ENCODE data around the gene CYP21A2. TPM values are rescaled to one million over a fixed set of nuclear protein-coding genes. Genes with fewer than 3 reads are reported as not detected.

The CYP21A2 gene
- polyA plus RNA-seq, 3 donors = 0.55 to 1.3 (median 0.58) TPM

DNA sequence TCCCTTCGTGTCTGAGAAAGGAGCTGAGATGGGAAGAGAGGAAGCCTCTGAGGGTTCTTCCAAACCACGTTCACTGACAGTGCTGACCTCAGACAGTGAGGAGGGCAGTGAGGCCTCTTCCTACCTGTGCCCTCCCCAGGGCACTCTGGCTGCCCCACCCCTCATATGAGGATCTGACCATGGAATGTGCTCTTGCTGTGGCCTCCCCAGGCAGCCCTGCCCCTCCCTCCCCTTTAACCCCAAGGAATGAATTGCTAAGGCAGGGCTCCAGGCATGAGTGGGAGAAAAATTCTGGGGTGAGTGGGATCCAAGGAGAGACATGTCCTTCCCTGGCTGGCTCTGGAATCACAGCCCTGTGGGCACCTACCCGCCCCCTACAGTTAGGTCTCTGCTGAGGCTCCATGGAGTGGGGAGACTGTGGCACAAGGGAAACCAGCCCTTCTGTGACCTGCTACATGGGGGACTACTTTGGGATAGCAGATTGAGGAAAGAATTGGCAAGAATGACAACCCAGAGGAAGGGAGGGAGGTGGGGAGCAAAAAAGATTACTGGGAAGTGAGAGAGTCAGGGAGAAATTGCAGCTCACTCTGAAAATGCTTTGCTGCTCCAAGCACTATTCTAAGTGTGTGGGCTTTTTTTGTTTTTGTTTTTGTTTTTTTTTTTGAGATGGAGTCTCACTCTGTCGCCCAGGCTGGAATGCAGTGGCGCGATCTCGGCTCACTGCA is 41.5 kb downstream of the CYP21A2 start:
- no peak for DNase-seq (ENCODE audit: low read depth in 3 of 3, low spot score in 2 of 3)

DNA sequence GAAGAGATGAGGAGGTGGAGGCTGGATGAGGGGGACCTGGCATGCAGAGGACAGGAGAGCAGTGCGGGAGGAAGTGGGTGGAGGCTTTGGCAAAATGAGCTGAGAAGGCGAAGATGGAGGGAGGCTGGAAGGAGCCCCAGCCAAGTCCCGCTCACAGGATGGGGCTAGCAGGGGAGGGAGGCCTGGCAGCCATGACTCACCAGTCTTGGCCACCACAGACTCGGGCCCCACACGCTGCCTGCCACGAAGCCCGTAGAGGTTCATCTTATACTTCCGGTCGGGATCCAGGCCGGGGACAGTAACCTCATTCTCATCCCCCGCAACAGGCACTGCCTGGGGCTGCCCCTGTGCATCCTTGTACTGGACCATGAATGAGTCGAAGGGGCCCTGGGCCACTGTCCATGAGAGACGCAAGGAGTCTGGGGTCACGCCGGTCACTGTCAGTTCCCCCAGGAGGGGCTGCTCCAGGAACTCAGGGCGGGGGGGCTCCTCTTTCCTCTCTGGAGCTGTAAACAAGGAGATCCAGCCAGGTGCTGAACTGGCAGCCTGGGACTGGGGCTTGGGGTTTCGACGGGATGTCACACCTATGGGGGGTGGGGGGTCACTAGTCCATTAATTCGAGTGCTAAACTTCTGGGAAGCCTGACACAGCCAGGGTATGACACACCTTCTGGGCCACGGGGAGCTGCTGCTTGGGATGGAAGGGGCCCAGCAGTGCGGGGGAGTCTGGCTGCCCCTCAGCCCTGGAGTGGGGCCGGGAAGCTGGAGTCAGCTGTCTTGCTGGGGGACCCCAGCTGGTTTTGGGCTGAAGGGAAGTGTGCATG is 43.2 kb downstream of the CYP21A2 start:
- DNase-seq (ENCODE audit: low read depth in 3 of 3, low spot score in 2 of 3) = no peak

DNA sequence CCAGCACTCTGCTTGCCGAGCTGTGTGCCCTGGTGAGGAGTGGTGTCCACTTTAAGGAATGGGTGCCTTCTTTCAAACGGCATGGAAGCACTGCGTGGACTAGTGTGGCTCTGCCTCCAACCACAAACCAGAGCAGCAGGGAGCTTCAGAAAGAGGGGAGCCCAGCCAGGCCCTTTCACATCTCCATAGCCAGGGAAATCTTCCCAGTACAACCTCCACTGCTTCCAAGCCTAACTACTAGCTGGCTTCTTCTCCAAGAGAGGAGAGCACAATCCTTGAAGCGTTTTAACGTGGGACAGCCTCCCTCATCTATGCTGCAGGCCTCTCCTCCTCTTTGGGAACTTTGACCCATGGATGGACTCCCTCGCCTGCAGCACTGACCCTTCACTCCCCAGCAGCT is 44.3 kb downstream of the CYP21A2 start:
- no peak for DNase-seq (ENCODE audit: low read depth in 3 of 3, low spot score in 2 of 3)

DNA sequence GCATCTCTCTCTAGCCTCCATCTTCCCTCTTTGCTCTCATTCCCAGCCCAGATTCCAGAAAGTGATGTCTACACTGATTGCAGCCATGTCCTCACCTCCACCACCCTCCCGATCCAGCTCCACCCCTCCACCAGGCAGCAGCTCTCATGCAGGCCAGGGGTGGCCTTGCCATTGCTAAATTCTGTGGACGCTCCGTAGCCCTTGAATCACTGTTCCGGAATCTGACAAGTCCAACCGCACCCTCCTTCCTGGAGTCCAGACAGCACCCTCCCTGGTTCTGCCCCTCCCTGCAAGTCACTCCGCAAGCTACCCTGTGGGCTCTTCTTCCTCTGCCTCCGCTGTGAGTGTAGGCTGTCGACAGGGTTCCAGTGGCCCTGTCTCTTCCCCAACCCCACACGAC is 44.7 kb downstream of the CYP21A2 start:
- no peak for DNase-seq (ENCODE audit: low read depth in 3 of 3, low spot score in 2 of 3)

DNA sequence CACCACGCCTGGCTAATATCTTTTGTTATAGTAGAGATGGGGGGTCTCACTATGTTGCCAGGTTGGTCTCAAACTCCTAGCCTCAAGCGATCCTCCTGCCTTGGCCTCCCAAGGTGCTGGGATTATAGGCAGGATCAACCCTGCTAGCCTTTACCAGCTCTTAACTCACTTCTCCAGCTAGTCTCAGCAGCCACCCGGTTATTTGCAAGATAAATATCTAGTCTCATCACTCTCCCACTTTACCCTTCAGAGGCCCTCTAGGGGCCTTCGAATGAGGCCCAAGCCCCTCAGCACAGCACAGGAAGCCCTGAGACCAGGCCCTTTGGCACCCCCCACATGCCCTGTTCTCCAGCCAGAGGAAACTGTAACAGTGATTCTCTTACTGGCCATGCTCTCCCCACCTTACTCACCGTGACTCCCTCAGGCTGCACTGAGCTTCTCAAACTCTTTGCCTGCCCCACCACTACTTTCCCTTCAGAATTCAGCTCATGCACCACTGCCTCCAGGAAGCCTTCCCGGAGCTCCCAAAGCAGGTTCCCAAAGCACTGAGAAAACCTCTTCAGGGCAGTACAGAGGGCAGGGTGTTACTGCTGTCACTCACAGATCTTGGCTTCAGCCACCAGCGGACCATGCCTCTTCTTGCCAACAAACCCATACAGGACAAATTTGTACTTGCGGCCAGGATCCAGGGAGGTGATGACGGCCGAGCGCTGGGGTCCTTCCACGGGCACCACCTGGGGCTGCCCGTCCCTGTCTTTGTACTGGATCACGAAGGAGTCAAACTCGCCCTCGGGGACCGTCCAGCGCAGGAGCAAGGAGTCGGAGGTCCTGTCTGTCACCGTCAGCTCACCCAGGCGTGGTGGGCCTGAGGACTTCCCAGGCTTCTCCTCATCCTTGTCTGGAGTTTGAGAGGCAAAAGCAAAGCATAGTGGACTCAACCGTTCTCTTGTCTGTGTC is 45.9 kb downstream of the CYP21A2 start:
- no peak for DNase-seq (ENCODE audit: low read depth in 3 of 3, low spot score in 2 of 3)

DNA sequence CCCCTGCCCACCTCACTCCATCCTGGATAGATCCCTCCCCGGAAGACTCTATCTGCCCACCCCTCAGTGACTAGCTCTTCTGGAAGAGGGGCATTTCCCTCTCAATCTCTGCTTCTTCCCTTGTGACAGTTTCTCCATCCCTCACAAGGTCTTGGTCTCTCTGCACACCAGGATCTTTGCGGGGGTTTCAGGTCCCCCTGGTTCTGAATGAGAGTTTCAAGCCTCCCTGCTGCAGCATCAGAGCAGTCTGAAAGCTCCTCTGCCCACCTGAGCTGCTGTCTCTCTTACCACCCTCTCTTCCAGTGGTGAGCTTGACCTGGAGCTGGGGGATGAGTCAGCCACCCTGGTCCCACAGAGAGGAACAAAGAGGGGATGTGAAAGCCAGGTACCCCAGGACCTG is 46.6 kb downstream of the CYP21A2 start:
- DNase-seq (ENCODE audit: low read depth in 3 of 3, low spot score in 2 of 3) = no peak

DNA sequence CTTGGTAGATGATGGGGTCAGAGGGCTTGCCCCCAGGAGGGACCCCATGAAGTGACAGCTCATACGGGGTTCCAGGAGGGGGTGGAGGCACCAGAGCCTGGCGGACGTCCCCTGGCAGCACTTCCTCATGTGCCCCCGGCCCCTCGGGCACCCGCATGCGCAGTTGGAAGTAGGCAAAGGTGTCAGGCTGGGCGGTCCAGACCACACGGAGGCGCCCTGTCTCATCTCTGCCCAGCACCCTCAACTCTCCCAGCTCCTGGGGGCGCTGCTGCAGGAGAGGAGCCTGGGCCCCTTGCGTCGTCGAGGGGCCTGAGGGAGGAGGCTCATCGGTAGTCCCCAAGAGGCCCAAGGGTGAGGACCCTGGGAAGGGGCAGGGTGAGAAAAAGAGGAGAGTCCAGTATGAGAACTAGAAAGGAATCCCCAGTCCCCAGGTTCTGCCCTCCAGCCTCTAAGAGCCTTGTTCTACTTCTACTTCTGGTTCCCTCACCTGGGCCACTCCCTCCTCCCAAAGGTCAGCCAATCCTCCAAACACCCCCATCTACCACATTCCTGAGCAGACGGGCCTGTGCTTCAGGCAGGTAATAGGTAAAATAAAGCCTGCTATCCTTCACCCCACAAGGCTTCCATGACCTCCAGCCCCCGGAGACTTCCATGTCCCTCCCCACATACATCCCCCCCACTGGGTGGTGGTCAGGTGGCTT is 47.7 kb downstream of the CYP21A2 start:
- no peak for DNase-seq (ENCODE audit: low read depth in 3 of 3, low spot score in 2 of 3)

DNA sequence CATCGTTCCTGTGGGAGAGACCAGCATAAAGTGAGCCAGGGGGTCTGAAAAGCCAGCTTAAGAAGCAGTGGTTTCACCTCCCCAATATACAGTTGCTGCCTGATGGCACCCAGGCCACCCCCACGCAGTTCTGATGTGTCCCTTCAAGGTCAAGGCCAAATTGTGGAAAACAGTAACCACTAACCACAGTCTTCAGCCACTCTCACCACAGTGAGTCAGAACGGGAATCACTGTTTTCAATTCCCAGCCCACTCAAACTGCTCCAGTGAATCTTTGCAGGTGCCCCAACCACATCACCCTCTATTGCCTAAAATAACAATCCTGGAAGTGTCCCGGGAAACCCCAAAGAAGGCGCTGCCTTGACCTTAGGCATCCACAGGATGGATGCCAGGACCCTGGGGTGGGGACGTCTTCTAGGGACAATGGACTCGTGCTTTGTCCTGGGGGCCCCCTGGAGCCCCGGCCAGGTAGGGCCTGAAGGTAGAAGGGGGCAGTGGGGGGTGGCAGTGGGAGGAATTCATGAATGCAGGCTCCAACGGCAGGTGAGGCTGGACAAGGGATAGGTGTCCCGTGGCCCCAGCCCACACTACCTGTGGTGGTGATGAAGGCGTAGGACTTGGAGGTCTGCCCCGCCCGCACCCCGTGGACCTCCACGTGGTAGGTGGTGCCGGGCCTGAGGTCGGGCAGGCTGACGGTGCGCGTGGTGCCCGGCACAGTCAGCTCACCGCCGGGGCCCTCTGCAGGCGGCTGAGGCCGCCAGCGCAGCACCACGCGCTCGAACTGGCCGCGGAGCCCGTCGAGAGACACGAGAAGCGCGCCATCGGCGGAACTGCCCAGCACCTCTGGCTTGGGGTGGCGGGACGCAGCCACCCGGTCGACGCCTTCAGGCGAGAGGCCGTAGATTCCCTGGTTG is 48.7 kb downstream of the CYP21A2 start:
- DNase-seq (ENCODE audit: low read depth in 3 of 3, low spot score in 2 of 3) = no peak

DNA sequence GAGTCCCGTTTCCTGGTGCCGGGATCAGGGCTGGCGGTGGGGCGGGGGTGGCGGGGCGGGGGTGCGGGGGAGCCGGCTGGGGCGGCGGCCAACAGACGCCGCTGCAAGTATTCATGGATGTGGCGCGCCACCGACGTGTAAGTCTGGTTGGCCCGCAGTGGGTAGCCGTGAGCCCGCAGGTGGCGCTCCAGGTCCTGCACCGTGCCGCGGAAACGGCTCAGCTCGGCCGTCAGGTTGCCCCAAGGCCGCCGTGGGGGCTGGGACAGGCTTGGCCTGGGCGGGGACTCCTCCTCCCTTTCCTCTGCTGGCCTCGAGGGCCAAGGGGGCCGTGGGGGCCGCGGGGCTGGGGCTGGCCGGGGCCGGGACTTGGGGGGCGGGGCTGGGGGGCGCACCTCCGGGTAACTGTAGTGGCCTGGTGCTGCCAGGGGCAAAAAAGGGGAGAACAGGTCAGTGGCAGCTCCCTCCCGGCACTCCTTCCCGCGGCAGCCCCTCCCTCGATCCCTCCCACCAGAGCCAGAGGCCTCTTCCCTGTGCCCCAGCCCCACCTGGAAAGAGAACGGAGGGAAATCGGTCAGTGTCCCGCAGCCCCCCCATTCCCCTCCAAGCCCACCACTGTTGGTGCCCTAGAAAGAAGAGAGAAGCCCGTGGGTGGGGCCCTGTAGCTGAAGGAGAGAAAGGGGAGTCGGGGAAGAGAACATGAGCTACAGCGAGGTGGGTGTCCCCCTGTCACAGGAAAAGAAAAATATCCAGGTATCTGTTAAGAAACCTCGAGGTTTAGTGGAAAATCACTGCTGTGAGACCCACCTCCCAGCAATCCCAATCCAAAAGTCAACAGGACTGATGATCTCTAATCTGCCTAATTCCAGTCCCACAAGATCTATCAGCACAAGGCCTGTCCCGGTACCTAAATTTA is 49.6 kb downstream of the CYP21A2 start:
- peak in 1 of 3 donors; percentile 41 for DNase-seq (ENCODE audit: low read depth in 3 of 3, low spot score in 2 of 3)

DNA sequence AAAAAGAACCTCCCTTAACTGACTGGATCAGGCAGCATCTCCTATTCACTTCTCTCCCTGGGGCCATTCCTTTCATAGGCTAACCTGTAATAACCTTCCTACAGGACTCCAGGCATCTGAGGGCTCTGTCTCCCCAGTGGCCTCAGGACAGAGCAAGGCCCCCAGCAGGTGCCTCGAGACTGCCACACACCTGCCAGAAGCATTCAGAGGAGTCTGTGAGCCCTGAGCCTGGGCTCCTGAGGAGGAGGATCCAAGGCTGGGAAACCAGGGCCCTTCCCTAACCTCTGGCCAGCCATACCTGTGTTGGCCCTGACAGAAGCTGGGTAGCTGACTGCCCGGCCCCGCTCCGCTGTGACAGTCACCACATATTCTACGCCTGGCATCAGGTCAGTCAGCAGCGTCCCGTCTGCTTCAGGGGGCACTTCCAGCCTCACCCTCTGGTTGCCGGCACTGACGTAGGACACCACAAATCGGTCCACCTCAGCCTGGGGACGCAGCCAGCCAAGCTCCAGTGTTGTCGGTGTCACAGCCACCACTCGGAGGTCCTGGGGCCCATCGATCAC is 50.4 kb downstream of the CYP21A2 start:
- no peak for DNase-seq (ENCODE audit: low read depth in 3 of 3, low spot score in 2 of 3)

DNA sequence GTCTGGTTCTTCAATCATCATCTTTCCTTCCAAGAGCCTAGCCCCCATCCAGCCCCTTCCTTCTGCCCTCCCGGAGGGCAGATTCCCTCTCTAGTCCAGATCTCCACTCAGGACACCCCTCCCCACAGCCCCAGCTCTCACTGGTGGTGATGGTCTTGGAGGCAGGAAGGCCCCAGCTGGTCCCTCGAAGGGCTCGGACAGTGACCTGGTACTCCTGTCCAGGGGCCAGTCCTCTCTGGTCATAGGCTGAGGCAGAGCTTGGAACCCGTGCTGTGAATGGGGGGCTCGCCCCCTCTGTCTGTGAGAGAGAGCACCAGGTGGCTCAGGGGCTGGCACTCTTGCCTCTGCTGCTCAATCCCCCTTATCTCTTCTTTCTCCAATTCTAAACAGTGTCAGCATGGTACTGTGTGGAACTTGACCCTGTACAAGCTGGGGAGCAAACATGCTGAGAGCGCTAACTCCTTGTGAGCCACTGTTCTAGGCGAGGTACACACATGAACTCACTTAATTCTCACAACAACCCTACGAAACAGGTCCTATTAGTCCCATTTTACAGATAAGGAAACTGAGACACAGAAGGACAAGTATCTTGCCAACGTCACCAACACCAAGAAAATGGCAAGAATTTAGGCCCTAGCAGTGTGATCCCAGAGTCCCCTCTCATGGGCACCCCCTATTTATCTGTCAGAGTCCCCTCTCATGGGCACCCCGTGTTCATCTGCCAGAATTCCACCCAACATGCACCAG is 51.0 kb downstream of the CYP21A2 start:
- DNase-seq (ENCODE audit: low read depth in 3 of 3, low spot score in 2 of 3) = no peak

Other genes starting within 250 kb of the CYP21A2 start
- 10 to 100 TPM; 57.2 to 59.4 (median 58.1) TPM for gene VARS1, start 242.7 kb upstream of the CYP21A2 start, polyA plus RNA-seq (ENCODE audit: insufficient read length in 3 of 3)
- 10 to 100 TPM; 86.8 to 93.1 (median 87.3) TPM for gene LSM2, start 231.4 kb upstream of the CYP21A2 start, polyA plus RNA-seq (ENCODE audit: insufficient read length in 3 of 3)
- 1 to 10 TPM; 4.1 to 4.3 (median 4.3) TPM for gene HSPA1L, start 223.1 kb upstream of the CYP21A2 start, polyA plus RNA-seq (ENCODE audit: insufficient read length in 3 of 3)
- 100 to 1,000 TPM in 1 of 3 donors, 10 to 100 TPM in 2; 83.5 to 115 (median 87.1) TPM for gene HSPA1A, start 222.9 kb upstream of the CYP21A2 start, polyA plus RNA-seq (ENCODE audit: insufficient read length in 3 of 3)
- gene HSPA1B, start 210.7 kb upstream of the CYP21A2 start, polyA plus RNA-seq (ENCODE audit: insufficient read length in 3 of 3) = 100 to 1,000 TPM; 112 to 164 (median 134) TPM
- gene NEU1, start 175.6 kb upstream of the CYP21A2 start, polyA plus RNA-seq (ENCODE audit: insufficient read length in 3 of 3) = 10 to 100 TPM; 69.0 to 89.7 (median 77.5) TPM
- gene SLC44A4, start 159.4 kb upstream of the CYP21A2 start, polyA plus RNA-seq (ENCODE audit: insufficient read length in 3 of 3) = 10 to 100 TPM; 34.7 to 45.8 (median 43.8) TPM
- 10 to 100 TPM; 67.9 to 74.0 (median 68.5) TPM for gene EHMT2, start 140.7 kb upstream of the CYP21A2 start, polyA plus RNA-seq (ENCODE audit: insufficient read length in 3 of 3)
- gene ZBTB12, start 136.3 kb upstream of the CYP21A2 start, polyA plus RNA-seq (ENCODE audit: insufficient read length in 3 of 3) = 10 to 100 TPM; 23.5 to 27.3 (median 25.5) TPM
- gene C2, start 110.7 kb upstream of the CYP21A2 start, polyA plus RNA-seq (ENCODE audit: insufficient read length in 3 of 3) = 1 to 10 TPM; 3.3 to 4.3 (median 4.0) TPM
- 10 to 100 TPM in 1 of 3 donors, 1 to 10 TPM in 2; 5.0 to 17.5 (median 5.7) TPM for gene CFB, start 92.3 kb upstream of the CYP21A2 start, polyA plus RNA-seq (ENCODE audit: insufficient read length in 3 of 3)
- 10 to 100 TPM; 90.8 to 94.0 (median 92.7) TPM for gene NELFE, start 79.4 kb upstream of the CYP21A2 start, polyA plus RNA-seq (ENCODE audit: insufficient read length in 3 of 3)
- gene SKIC2, start 79.2 kb upstream of the CYP21A2 start, polyA plus RNA-seq (ENCODE audit: insufficient read length in 3 of 3) = 10 to 100 TPM; 35.7 to 49.2 (median 37.6) TPM
- gene DXO, start 66.3 kb upstream of the CYP21A2 start, polyA plus RNA-seq (ENCODE audit: insufficient read length in 3 of 3) = 10 to 100 TPM; 25.7 to 26.8 (median 26.0) TPM
- 10 to 100 TPM; 10.9 to 22.9 (median 13.1) TPM for gene C4A, start 56.4 kb upstream of the CYP21A2 start, polyA plus RNA-seq (ENCODE audit: insufficient read length in 3 of 3)
- 10 to 100 TPM; 12.0 to 24.1 (median 14.0) TPM for gene C4B, start 23.6 kb upstream of the CYP21A2 start, polyA plus RNA-seq (ENCODE audit: insufficient read length in 3 of 3)
- 1 to 10 TPM; 2.4 to 2.7 (median 2.5) TPM for gene TNXB, start 70.9 kb downstream of the CYP21A2 start, polyA plus RNA-seq (ENCODE audit: insufficient read length in 3 of 3)
- 10 to 100 TPM; 83.2 to 94.0 (median 84.1) TPM for gene ATF6B, start 89.8 kb downstream of the CYP21A2 start, polyA plus RNA-seq (ENCODE audit: insufficient read length in 3 of 3)
- gene FKBPL, start 91.9 kb downstream of the CYP21A2 start, polyA plus RNA-seq (ENCODE audit: insufficient read length in 3 of 3) = 1 to 10 TPM; 7.0 to 7.5 (median 7.5) TPM
- gene PRRT1, start 113.5 kb downstream of the CYP21A2 start, polyA plus RNA-seq (ENCODE audit: insufficient read length in 3 of 3) = 1 to 10 TPM; 2.0 to 2.5 (median 2.1) TPM
- 10 to 100 TPM; 28.5 to 32.0 (median 28.8) TPM for gene PPT2, start 115.7 kb downstream of the CYP21A2 start, polyA plus RNA-seq (ENCODE audit: insufficient read length in 3 of 3)
- 10 to 100 TPM; 13.7 to 16.5 (median 16.3) TPM for gene EGFL8, start 126.2 kb downstream of the CYP21A2 start, polyA plus RNA-seq (ENCODE audit: insufficient read length in 3 of 3)
- gene AGPAT1, start 137.7 kb downstream of the CYP21A2 start, polyA plus RNA-seq (ENCODE audit: insufficient read length in 3 of 3) = 100 to 1,000 TPM in 1 of 3 donors, 10 to 100 TPM in 2; 93.5 to 106 (median 99.4) TPM
- gene RNF5, start 140.0 kb downstream of the CYP21A2 start, polyA plus RNA-seq (ENCODE audit: insufficient read length in 3 of 3) = 100 to 1,000 TPM in 1 of 3 donors, 10 to 100 TPM in 2; 93.0 to 113 (median 98.6) TPM
- gene AGER, start 145.8 kb downstream of the CYP21A2 start, polyA plus RNA-seq (ENCODE audit: insufficient read length in 3 of 3) = 10 to 100 TPM in 2 of 3 donors, 1 to 10 TPM in 1; 8.6 to 15.8 (median 10.8) TPM
- 100 to 1,000 TPM; 150 to 165 (median 155) TPM for gene PBX2, start 151.8 kb downstream of the CYP21A2 start, polyA plus RNA-seq (ENCODE audit: insufficient read length in 3 of 3)
- gene GPSM3, start 154.2 kb downstream of the CYP21A2 start, polyA plus RNA-seq (ENCODE audit: insufficient read length in 3 of 3) = 1 to 10 TPM; 7.7 to 9.9 (median 8.4) TPM
- 10 to 100 TPM; 13.2 to 16.5 (median 14.1) TPM for gene NOTCH4, start 185.7 kb downstream of the CYP21A2 start, polyA plus RNA-seq (ENCODE audit: insufficient read length in 3 of 3)